ENCODE results near the gene AATK. TPM values are rescaled to one million over a fixed set of nuclear protein-coding genes. Genes with fewer than 3 reads are reported as not detected.

Gene AATK
- total RNA-seq, 1 experiment from 2014 or later = 4.4 TPM

DNA sequence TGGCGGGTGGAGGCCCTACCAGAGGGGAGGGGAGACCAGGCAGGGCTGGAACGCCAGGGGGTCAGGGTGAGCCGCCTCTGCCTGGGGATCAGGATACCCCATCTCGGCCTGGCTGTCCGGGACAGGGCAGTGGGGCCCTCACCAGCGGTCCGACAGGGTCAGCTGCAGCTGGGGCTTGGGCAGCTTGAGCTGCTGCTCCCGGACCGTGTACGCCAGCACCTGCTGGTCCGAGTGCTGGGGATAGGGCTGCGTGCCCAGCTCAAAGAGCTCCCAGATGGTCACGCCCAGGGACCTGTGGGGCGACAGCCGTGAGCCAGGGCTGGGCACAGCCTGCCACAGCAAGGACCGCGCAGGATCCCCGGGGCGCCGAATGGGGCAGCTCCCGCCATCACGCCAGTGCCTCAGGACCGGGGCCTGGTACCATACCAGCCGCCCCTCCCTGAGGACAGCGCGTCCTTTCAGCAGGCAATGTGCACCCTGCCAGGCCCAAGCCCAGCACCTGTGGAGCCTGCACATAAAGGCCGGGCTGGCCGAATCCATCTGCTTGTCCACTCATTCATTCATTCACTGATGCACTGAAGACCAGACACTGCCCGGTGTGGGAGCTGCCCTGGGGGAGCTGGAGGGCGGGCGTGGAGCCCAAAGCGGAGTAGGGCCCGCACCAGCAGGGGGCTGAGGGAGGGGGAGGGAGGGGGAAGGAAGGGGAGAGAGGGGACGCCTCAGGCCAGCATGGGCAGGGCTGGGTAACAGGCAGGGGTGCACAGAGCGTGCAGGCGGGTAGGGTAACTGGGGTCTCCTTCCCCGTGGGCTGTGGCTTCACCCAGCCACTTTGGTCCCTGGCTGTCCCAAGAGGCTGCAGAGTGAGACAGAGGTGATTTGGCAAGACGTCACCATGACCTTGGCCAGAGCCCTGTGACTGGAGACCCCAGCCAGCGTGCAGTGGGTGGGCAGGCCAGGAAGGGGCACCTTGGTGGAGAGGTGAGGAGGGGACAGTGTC is 42.7 kb downstream of the AATK start:
- H3K4me3 ChIP-seq (replicated peaks in 1 of 2; ENCODE audit: low read depth in 1 of 2, low read length in 2 of 2) = no peak overlapping the region
- TF ChIP-seq SP1 (IDR thresholded peaks at IDR 0.05; ENCODE audit: low read depth) (no peak), POLR2A (IDR thresholded peaks at IDR 0.05; ENCODE audit: borderline replicate concordance, extremely low read depth, insufficient read depth, insufficient read length) (no peak), CEBPB (IDR thresholded peaks at IDR 0.05; ENCODE audit: low read depth) (no peak), EZH2 (IDR thresholded peaks at IDR 0.05) (no peak), ZNF274 (IDR thresholded peaks at IDR 0.05; ENCODE audit: low read depth, low read length) (no peak), ZFX (IDR thresholded peaks at IDR 0.05) (no peak), RAD21 (IDR thresholded peaks at IDR 0.05; ENCODE audit: low read depth) (no peak), TCF7L2 (IDR thresholded peaks at IDR 0.05; ENCODE audit: borderline replicate concordance, extremely low read depth, insufficient read depth, insufficient read length) (no peak), JUND (IDR thresholded peaks at IDR 0.05) (no peak), YY1 (IDR thresholded peaks at IDR 0.05; ENCODE audit: extremely low read depth, insufficient replicate concordance, low read depth, low read length) (no peak), POLR2AphosphoS5 (IDR thresholded peaks at IDR 0.05; ENCODE audit: low read depth, low read length) (no peak), EGR1 (IDR thresholded peaks at IDR 0.05; ENCODE audit: low read depth) (no peak), EZH2phosphoT487 (IDR thresholded peaks at IDR 0.05; ENCODE audit: borderline replicate concordance) (no peak), ELF1 (IDR thresholded peaks at IDR 0.05; ENCODE audit: borderline replicate concordance, low read depth) (no peak)
- TF ChIP-seq, protein P1, sequence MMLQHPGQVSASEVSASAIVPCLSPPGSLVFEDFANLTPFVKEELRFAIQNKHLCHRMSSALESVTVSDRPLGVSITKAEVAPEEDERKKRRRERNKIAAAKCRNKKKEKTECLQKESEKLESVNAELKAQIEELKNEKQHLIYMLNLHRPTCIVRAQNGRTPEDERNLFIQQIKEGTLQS (IDR thresholded peaks at IDR 0.05) = no peak
- TF ChIP-seq, protein P2, sequence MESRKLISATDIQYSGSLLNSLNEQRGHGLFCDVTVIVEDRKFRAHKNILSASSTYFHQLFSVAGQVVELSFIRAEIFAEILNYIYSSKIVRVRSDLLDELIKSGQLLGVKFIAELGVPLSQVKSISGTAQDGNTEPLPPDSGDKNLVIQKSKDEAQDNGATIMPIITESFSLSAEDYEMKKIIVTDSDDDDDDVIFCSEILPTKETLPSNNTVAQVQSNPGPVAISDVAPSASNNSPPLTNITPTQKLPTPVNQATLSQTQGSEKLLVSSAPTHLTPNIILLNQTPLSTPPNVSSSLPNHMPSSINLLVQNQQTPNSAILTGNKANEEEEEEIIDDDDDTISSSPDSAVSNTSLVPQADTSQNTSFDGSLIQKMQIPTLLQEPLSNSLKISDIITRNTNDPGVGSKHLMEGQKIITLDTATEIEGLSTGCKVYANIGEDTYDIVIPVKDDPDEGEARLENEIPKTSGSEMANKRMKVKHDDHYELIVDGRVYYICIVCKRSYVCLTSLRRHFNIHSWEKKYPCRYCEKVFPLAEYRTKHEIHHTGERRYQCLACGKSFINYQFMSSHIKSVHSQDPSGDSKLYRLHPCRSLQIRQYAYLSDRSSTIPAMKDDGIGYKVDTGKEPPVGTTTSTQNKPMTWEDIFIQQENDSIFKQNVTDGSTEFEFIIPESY (IDR thresholded peaks at IDR 0.05; ENCODE audit: extremely low read depth, insufficient replicate concordance, low read length) = no peak
- TF ChIP-seq, protein P3, sequence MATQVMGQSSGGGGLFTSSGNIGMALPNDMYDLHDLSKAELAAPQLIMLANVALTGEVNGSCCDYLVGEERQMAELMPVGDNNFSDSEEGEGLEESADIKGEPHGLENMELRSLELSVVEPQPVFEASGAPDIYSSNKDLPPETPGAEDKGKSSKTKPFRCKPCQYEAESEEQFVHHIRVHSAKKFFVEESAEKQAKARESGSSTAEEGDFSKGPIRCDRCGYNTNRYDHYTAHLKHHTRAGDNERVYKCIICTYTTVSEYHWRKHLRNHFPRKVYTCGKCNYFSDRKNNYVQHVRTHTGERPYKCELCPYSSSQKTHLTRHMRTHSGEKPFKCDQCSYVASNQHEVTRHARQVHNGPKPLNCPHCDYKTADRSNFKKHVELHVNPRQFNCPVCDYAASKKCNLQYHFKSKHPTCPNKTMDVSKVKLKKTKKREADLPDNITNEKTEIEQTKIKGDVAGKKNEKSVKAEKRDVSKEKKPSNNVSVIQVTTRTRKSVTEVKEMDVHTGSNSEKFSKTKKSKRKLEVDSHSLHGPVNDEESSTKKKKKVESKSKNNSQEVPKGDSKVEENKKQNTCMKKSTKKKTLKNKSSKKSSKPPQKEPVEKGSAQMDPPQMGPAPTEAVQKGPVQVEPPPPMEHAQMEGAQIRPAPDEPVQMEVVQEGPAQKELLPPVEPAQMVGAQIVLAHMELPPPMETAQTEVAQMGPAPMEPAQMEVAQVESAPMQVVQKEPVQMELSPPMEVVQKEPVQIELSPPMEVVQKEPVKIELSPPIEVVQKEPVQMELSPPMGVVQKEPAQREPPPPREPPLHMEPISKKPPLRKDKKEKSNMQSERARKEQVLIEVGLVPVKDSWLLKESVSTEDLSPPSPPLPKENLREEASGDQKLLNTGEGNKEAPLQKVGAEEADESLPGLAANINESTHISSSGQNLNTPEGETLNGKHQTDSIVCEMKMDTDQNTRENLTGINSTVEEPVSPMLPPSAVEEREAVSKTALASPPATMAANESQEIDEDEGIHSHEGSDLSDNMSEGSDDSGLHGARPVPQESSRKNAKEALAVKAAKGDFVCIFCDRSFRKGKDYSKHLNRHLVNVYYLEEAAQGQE (IDR thresholded peaks at IDR 0.05; ENCODE audit: low read depth) = no peak
- TF ChIP-seq, protein P4, sequence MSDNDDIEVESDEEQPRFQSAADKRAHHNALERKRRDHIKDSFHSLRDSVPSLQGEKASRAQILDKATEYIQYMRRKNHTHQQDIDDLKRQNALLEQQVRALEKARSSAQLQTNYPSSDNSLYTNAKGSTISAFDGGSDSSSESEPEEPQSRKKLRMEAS (IDR thresholded peaks at IDR 0.05) = no peak
- H4K20me1 ChIP-seq (ENCODE audit: insufficient read depth) = no peaks in the 10 kb centered on the region
- ATAC-seq (no peak), DNase-seq (ENCODE audit: low read depth, low spot score) (no peak)
- intact Hi-C loops (cut with micrococcal nuclease) = no loop called here
- no peak overlapping the region for H3K9ac ChIP-seq (ENCODE audit: low read length)
- H3K36me3 ChIP-seq (ENCODE audit: control insufficient read depth in 1 of 2, insufficient read depth in 2 of 2, low read length in 2 of 2) = no peaks in the 10 kb centered on the region
- H3K9me3 ChIP-seq (ENCODE audit: control insufficient read depth in 1 of 2, insufficient read depth in 1 of 2, low read depth in 1 of 2, low read length in 2 of 2) = no peaks in the 10 kb centered on the region
- H2AFZ ChIP-seq (ENCODE audit: low read depth, low read length, poor library complexity, severe bottlenecking) = no peak overlapping the region
- ChIA-PET RAD21 (ENCODE audit: low non-redundant PET in 1 of 2, low total read pairs in 2 of 2, uncharacterized antibody in 2 of 2, unreplicated experiment in 2 of 2) (no interaction called here), CTCF (no interaction called here), POLR2A (no interaction called here)
- H3K9me2 ChIP-seq (ENCODE audit: insufficient read depth) = no peaks in the 10 kb centered on the region
- H3K79me2 ChIP-seq (ENCODE audit: insufficient read depth, low read length) = peaks cover 7% of the 10 kb centered on the region; the same call in 1 of the 2 replicates
- H3K4me1 ChIP-seq (ENCODE audit: control insufficient read depth in 1 of 2, insufficient read depth in 2 of 2, low read length in 2 of 2) = peaks cover 5 to 18% of the 10 kb centered on the region in 2 experiments
- H3K27me3 ChIP-seq (ENCODE audit: insufficient read depth, low read length) = no peaks in the 10 kb centered on the region
- no peak overlapping the region for H3K4me2 ChIP-seq (ENCODE audit: low read length)
- peak overlapping the region; percentile 17; the same call in 1 of the 2 replicates for H3K27ac ChIP-seq (ENCODE audit: low read depth, low read length)
- no TSS peak for BruUV-seq (replicated peaks)

Measured in HCT116 (cell line).